Chondrocyte (in vitro differentiated cells): ENCODE measurements around the gene TAS1R3. TPM values are rescaled to one million over a fixed set of nuclear protein-coding genes. Genes with fewer than 3 reads are reported as not detected.

Experiments used
- DNase-seq: peaks from one replicate; pipeline ENCODE4 v3.0.0; 2021; ENCODE audit warnings: mixed read lengths, low spot score
- H3K27ac Mint-ChIP-seq: one replicate; pipeline ENCODE4 v1.8.0; 2021; ENCODE audit warnings: mild to moderate bottlenecking, moderate library complexity, mixed read lengths; ENCODE audit not compliant: unreplicated experiment
- H3K27me3 Mint-ChIP-seq: 2 replicates; pipeline ENCODE4 v1.8.0; 2021; ENCODE audit warnings: low read depth, mixed read lengths
- H3K36me3 Mint-ChIP-seq: 2 replicates; pipeline ENCODE4 v1.8.0; 2021; ENCODE audit warnings: low read depth, mixed read lengths
- H3K4me1 Mint-ChIP-seq: 2 replicates; pipeline ENCODE4 v1.8.0; 2021; ENCODE audit warnings: low read depth, mild to moderate bottlenecking, mixed read lengths
- H3K4me3 Mint-ChIP-seq: one replicate; pipeline ENCODE4 v1.8.0; 2021; ENCODE audit warnings: mild to moderate bottlenecking, moderate library complexity, mixed read lengths; ENCODE audit not compliant: unreplicated experiment
- H3K9me3 Mint-ChIP-seq: 2 replicates; pipeline ENCODE4 v1.8.0; 2021; ENCODE audit warnings: low read depth, mixed read lengths
- total RNA-seq: library from RNA; stranded (reverse); gene quantifications from 3 replicates; pipeline ENCODE4 v1.2.1, GENCODE V29; 2021
- TF ChIP-seq, protein P1 (sequence below): fragments of 200-600 bp; sonication (generic); IDR thresholded peaks from 2 replicates; pipeline ENCODE4 v1.5.0; 2021; ENCODE audit warnings: antibody characterized with exemption, mild to moderate bottlenecking, moderate library complexity

The TAS1R3 gene
- total RNA-seq, 1 donor from 2014 or later, result 0.37 TPM

DNA sequence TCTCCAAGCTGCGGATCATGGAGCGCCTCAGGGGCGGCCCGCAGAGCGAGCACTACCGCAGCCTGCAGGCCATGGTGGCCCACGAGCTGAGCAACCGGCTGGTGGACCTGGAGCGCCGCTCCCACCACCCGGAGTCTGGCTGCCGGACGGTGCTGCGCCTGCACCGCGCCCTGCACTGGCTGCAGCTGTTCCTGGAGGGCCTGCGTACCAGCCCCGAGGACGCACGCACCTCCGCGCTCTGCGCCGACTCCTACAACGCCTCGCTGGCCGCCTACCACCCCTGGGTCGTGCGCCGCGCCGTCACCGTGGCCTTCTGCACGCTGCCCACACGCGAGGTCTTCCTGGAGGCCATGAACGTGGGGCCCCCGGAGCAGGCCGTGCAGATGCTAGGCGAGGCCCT is 3.8 kb upstream of the TAS1R3 start:
- peaks cover 31% of the 10 kb centered on the region for H3K4me1 Mint-ChIP-seq
- H3K4me3 Mint-ChIP-seq, result no peak overlapping the region
- H3K27ac Mint-ChIP-seq, result no peak overlapping the region
- no peaks in the 10 kb centered on the region for H3K27me3 Mint-ChIP-seq
- no peaks in the 10 kb centered on the region for H3K9me3 Mint-ChIP-seq
- no peaks in the 10 kb centered on the region for H3K36me3 Mint-ChIP-seq
- TF ChIP-seq, protein P1, sequence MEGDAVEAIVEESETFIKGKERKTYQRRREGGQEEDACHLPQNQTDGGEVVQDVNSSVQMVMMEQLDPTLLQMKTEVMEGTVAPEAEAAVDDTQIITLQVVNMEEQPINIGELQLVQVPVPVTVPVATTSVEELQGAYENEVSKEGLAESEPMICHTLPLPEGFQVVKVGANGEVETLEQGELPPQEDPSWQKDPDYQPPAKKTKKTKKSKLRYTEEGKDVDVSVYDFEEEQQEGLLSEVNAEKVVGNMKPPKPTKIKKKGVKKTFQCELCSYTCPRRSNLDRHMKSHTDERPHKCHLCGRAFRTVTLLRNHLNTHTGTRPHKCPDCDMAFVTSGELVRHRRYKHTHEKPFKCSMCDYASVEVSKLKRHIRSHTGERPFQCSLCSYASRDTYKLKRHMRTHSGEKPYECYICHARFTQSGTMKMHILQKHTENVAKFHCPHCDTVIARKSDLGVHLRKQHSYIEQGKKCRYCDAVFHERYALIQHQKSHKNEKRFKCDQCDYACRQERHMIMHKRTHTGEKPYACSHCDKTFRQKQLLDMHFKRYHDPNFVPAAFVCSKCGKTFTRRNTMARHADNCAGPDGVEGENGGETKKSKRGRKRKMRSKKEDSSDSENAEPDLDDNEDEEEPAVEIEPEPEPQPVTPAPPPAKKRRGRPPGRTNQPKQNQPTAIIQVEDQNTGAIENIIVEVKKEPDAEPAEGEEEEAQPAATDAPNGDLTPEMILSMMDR, result no peak
- no peak for DNase-seq

DNA sequence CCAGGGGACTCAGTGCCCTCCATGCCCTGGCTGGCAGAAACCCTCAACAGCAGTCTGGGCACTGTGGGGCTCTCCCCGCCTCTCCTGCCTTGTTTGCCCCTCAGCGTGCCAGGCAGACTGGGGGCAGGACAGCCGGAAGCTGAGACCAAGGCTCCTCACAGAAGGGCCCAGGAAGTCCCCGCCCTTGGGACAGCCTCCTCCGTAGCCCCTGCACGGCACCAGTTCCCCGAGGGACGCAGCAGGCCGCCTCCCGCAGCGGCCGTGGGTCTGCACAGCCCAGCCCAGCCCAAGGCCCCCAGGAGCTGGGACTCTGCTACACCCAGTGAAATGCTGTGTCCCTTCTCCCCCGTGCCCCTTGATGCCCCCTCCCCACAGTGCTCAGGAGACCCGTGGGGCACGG is 2.8 kb upstream of the TAS1R3 start:
- TF ChIP-seq, protein P1, result no peak

GRCh38 chr1:1329304-1330210 is 1.5 kb upstream of the TAS1R3 start:
- Mint-ChIP-seq H3K4me3 (no peak overlapping the region), H3K9me3 (no peaks in the 10 kb centered on the region), H3K4me1 (peaks cover 21% of the 10 kb centered on the region), H3K27ac (no peak overlapping the region), H3K36me3 (no peaks in the 10 kb centered on the region), H3K27me3 (no peaks in the 10 kb centered on the region)
- DNase-seq, result no peak
- TF ChIP-seq, protein P1, result no peak

More for the DNA sequence above, 2.8 kb upstream of the TAS1R3 start:
- H3K36me3 Mint-ChIP-seq, result no peaks in the 10 kb centered on the region
- no peak overlapping the region for H3K27ac Mint-ChIP-seq
- no peak for DNase-seq
- H3K4me1 Mint-ChIP-seq, result peaks cover 26% of the 10 kb centered on the region
- no peak overlapping the region for H3K4me3 Mint-ChIP-seq
- no peaks in the 10 kb centered on the region for H3K9me3 Mint-ChIP-seq
- no peaks in the 10 kb centered on the region for H3K27me3 Mint-ChIP-seq

DNA sequence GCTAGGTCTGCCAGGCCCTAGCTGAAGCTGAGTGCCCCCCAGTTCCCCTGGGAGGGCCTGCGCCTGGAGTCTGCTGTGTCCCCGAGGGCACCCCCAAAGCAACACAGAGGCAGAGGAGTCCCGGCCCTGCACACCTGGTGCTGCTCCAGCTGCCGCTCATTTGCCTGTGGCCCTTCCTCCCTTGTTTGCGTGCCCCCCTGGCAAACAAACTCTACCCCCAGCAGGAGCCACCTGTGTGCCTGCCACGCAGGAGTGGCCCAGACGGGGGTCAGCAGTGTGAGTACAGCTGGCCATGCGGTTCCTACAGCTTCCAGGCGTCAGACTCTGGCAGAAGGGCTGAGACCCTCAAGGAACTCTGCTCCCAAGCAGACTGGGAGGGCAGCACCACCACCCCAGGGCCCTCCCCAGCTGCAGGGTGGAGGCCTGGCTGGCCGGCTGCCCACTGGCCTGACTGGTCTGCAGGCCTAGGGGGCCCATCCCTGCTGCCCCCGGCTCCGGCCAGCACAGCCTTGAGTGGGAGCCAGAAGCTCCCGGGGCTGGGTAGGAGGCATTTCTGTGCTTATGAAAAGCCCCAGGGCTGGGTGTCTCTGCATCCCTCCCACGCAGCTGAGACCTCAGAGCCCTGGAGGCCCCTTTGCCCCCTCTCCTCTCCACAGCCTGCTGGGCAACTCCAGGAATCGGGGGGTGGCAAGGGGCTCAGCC is 563 bp upstream of the TAS1R3 start:
- H3K36me3 Mint-ChIP-seq, result no peaks in the 10 kb centered on the region
- TF ChIP-seq, protein P1, result no peak
- DNase-seq, result no peak
- peaks cover 17% of the 10 kb centered on the region for H3K4me1 Mint-ChIP-seq
- H3K27ac Mint-ChIP-seq, result peak overlapping the region; percentile 77
- H3K9me3 Mint-ChIP-seq, result no peaks in the 10 kb centered on the region
- H3K27me3 Mint-ChIP-seq, result no peaks in the 10 kb centered on the region
- H3K4me3 Mint-ChIP-seq, result peak overlapping the region; percentile 12

- Mint-ChIP-seq H3K27ac (no peak overlapping the region), H3K36me3 (no peaks in the 10 kb centered on the region), H3K27me3 (no peaks in the 10 kb centered on the region), H3K4me3 (no peak overlapping the region), H3K4me1 (peaks cover 9% of the 10 kb centered on the region), H3K9me3 (no peaks in the 10 kb centered on the region)
- TF ChIP-seq, protein P1, result no peak
- DNase-seq, result no peak
Observed at GRCh38 chr1:1332031-1332755, 1.1 kb downstream of the TAS1R3 start.
